ENCODE results near the gene MAT2A. TPM values are rescaled to one million over a fixed set of nuclear protein-coding genes. Genes with fewer than 3 reads are reported as not detected.

Gene MAT2A
- total RNA-seq, 4 donors from 2014 or later, result 139 to 164 (median 145) TPM

- no peak for DNase-seq (ENCODE audit: low spot score in 2 of 2)
- no peaks in the 10 kb centered on the region for H3K36me3 ChIP-seq
- WGBS, 2 donors, result 68 to 74% methylated on average over 8 of the region's 8 CpGs
- TF ChIP-seq POLR2A (IDR thresholded peaks at IDR 0.05) (no peak), EP300 (IDR thresholded peaks at IDR 0.05) (no peak), CTCF (IDR thresholded peaks at IDR 0.05) (no peak)
- no peak overlapping the region for H3K4me3 ChIP-seq
- H3K9me3 ChIP-seq, result no peaks in the 10 kb centered on the region
- H3K27ac ChIP-seq, result no peak overlapping the region
- peaks cover 0 to under 1% (median 0%) of the 10 kb centered on the region in 4 donors for H3K4me1 ChIP-seq
- H3K27me3 ChIP-seq, result no peaks in the 10 kb centered on the region
These were observed 22.1 kb upstream of the MAT2A start for GRCh38 chr2:85516653-85517389.

DNA sequence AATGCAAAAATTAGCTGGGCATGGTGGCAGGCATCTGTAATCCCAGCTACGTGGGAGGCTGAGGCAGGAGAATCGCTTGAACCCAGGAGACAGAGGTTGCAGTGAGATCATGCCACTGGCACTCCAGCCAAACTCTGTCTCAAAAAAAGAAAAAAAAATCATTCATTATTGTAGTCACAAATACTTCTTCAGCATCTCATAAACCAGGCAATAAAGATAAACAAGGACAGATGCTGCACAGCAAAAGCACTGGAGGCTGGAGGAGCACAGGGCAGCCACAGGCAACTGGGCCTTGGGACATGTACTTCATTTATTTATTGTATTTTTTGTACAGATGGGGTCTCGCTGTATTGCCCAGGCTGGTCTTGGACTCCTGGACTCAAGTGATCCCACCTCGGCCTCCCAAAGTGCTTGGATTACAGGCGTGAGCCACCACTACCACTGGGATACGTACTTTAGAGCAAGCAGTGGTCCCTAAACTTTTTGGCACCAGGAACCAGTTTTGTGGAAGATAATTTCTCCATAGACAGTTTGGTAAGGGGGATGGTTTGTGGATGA is 16.8 kb upstream of the MAT2A start:
- 71 to 81% methylated on average over 6 of the region's 6 CpGs for WGBS, 2 donors
- no peak overlapping the region for H3K4me3 ChIP-seq
- H3K27me3 ChIP-seq, result no peaks in the 10 kb centered on the region
- H3K9me3 ChIP-seq, result no peaks in the 10 kb centered on the region
- no peaks in the 10 kb centered on the region for H3K36me3 ChIP-seq
- DNase-seq (ENCODE audit: low spot score in 2 of 2), result no peak
- no peak overlapping the region for H3K27ac ChIP-seq
- TF ChIP-seq EP300 (IDR thresholded peaks at IDR 0.05), result no peak
- peaks cover 0 to 18% (median 9%) of the 10 kb centered on the region in 4 donors for H3K4me1 ChIP-seq

GRCh38 chr2:85523062-85523902 is 15.7 kb upstream of the MAT2A start:
- DNase-seq (ENCODE audit: low spot score in 2 of 2), result no peak
- TF ChIP-seq POLR2A (IDR thresholded peaks at IDR 0.05), result no peak
- TF ChIP-seq CTCF (IDR thresholded peaks at IDR 0.05), result no peak
- no peak for TF ChIP-seq EP300 (IDR thresholded peaks at IDR 0.05)
- Histone ChIP-seq H3K27ac (peak overlapping the region in 1 of 4 donors; percentile 73), H3K4me3 (no peak overlapping the region), H3K9me3 (no peaks in the 10 kb centered on the region), H3K36me3 (no peaks in the 10 kb centered on the region), H3K27me3 (no peaks in the 10 kb centered on the region), H3K4me1 (peaks cover 0 to 18% (median 9%) of the 10 kb centered on the region in 4 donors)
- WGBS, 2 donors, result 89 to 90% methylated on average over 8 of the region's 8 CpGs

- Histone ChIP-seq H3K36me3 (no peaks in the 10 kb centered on the region), H3K9me3 (no peaks in the 10 kb centered on the region), H3K27me3 (no peaks in the 10 kb centered on the region), H3K4me3 (no peak overlapping the region), H3K27ac (peak overlapping the region in 2 of 4 donors; percentile 55 to 73), H3K4me1 (peaks cover 0 to 18% (median 9%) of the 10 kb centered on the region in 4 donors)
- no peak for DNase-seq (ENCODE audit: low spot score in 2 of 2)
- 56 to 60% methylated on average over 5 of the region's 5 CpGs for WGBS, 2 donors
- no peak for TF ChIP-seq POLR2A (IDR thresholded peaks at IDR 0.05)
- no peak for TF ChIP-seq CTCF (IDR thresholded peaks at IDR 0.05)
- no peak for TF ChIP-seq EP300 (IDR thresholded peaks at IDR 0.05)
These were observed 15.0 kb upstream of the MAT2A start for GRCh38 chr2:85523903-85524335.

- H3K27me3 ChIP-seq, result no peaks in the 10 kb centered on the region
- 22 to 27% methylated on average over 8 of the region's 8 CpGs for WGBS, 2 donors
- TF ChIP-seq POLR2A (IDR thresholded peaks at IDR 0.05), result no peak
- TF ChIP-seq CTCF (IDR thresholded peaks at IDR 0.05), result no peak
- no peak for TF ChIP-seq EP300 (IDR thresholded peaks at IDR 0.05)
- peak overlapping the region in 3 of 4 donors; percentile 30 to 73 (median 55) for H3K27ac ChIP-seq
- H3K9me3 ChIP-seq, result no peaks in the 10 kb centered on the region
- peaks cover 0 to 18% (median 9%) of the 10 kb centered on the region in 4 donors for H3K4me1 ChIP-seq
- no peak for DNase-seq (ENCODE audit: low spot score in 2 of 2)
- no peaks in the 10 kb centered on the region for H3K36me3 ChIP-seq
- no peak overlapping the region for H3K4me3 ChIP-seq
These were observed 14.5 kb upstream of the MAT2A start for GRCh38 chr2:85524336-85524908.

All from tibial nerve (tissue), 4 donors.